Hepatocyte (in vitro differentiated cells): ENCODE measurements around the gene TAS2R41. TPM values are rescaled to one million over a fixed set of nuclear protein-coding genes. Genes with fewer than 3 reads are reported as not detected.

ENCODE experiments used
- DNase-seq: peaks from one replicate; pipeline ENCODE4 v3.0.0-alpha.2; 2016; ENCODE audit warnings: low spot score
- H2AFZ ChIP-seq: fragments of 200-600 bp; sonication (generic); 2 replicates; pipeline ENCODE4 v1.6.0; 2016; ENCODE audit warnings: antibody characterized with exemption, mild to moderate bottlenecking
- H3K27ac ChIP-seq: fragments of 200-600 bp; sonication (generic); 2 replicates; pipeline ENCODE4 v1.5.1; 2016; ENCODE audit warnings: mild to moderate bottlenecking
- H3K27me3 ChIP-seq: fragments of 200-600 bp; sonication (generic); 2 replicates; pipeline ENCODE4 v1.6.1; 2016
- H3K36me3 ChIP-seq: fragments of 200-600 bp; sonication (generic); replicated peaks from 2 replicates; pipeline ENCODE4 v1.5.1; 2016; ENCODE audit warnings: low read depth; ENCODE audit not compliant: insufficient read depth
- H3K4me1 ChIP-seq: fragments of 200-600 bp; sonication (generic); 2 replicates; pipeline ENCODE4 v1.5.1; 2016; ENCODE audit warnings: mild to moderate bottlenecking, moderate library complexity; ENCODE audit not compliant: insufficient read depth
- H3K4me2 ChIP-seq: fragments of 200-600 bp; sonication (generic); 2 replicates; pipeline ENCODE4 v1.6.0; 2016
- H3K4me3 ChIP-seq: fragments of 200-600 bp; sonication (generic); 2 replicates; pipeline ENCODE4 v1.5.1; 2016; ENCODE audit warnings: mild to moderate bottlenecking
- H3K79me2 ChIP-seq: fragments of 200-600 bp; sonication (generic); 2 replicates; pipeline ENCODE4 v1.6.0; 2017; ENCODE audit warnings: mild to moderate bottlenecking
- H3K9me2 ChIP-seq: fragments of 200-600 bp; sonication (generic); replicated peaks from 2 replicates; pipeline ENCODE4 v1.6.0; 2017; ENCODE audit warnings: mild to moderate bottlenecking; ENCODE audit not compliant: insufficient read depth
- H3K9me3 ChIP-seq: fragments of 200-600 bp; sonication (generic); 2 replicates; pipeline ENCODE4 v1.5.1; 2016; ENCODE audit warnings: low read depth, mild to moderate bottlenecking
- H4K20me1 ChIP-seq: fragments of 200-600 bp; sonication (generic); 2 replicates; pipeline ENCODE4 v1.6.0; 2016; ENCODE audit warnings: mild to moderate bottlenecking; ENCODE audit not compliant: insufficient read depth, poor library complexity, severe bottlenecking
- EZH2 ChIP-seq: fragments of 200-600 bp; sonication (generic); IDR thresholded peaks from 2 replicates; pipeline ENCODE4 v1.6.1; 2016; ENCODE audit warnings: antibody characterized with exemption, mild to moderate bottlenecking, borderline replicate concordance
- EZH2phosphoT487 ChIP-seq: fragments of 200-600 bp; sonication (generic); IDR thresholded peaks from one replicate; pipeline ENCODE4 v1.6.1; 2018; ENCODE audit warnings: antibody characterized with exemption, mild to moderate bottlenecking, low read depth, moderate library complexity; ENCODE audit not compliant: unreplicated experiment, severe bottlenecking
- WGBS: methylation state at CpG from one replicate; pipeline ENCODE4 v1.1.6; 2016; ENCODE audit warnings: low lambda C conversion rate; ENCODE audit errors: missing lambda C conversion rate; 5-methylcytosine and 5-hydroxymethylcytosine counted together
- polyA plus RNA-seq: library from polyadenylated mRNA; unstranded; fragments of >200 nt; fragmentation: Nextera tagmentation; extraction: Ambion mirVana; gene quantifications from 2 replicates; pipeline ENCODE4 v1.2.1, GENCODE V29; 2016
- total RNA-seq: library from RNA; depleted of rRNA; stranded (reverse); fragments of >200 nt; gene quantifications from 2 replicates; pipeline ENCODE4 v1.2.3, GENCODE V29; 2014
- TF ChIP-seq, protein P1 (sequence below): fragments of 200-600 bp; sonication (generic); IDR thresholded peaks from 2 replicates; pipeline ENCODE4 v1.5.1; 2016; ENCODE audit warnings: antibody characterized with exemption, mild to moderate bottlenecking; ENCODE audit not compliant: poor library complexity

TAS2R41 gene
- total and polyA plus RNA-seq, 2 experiments from 2014 or later: not detected

DNA sequence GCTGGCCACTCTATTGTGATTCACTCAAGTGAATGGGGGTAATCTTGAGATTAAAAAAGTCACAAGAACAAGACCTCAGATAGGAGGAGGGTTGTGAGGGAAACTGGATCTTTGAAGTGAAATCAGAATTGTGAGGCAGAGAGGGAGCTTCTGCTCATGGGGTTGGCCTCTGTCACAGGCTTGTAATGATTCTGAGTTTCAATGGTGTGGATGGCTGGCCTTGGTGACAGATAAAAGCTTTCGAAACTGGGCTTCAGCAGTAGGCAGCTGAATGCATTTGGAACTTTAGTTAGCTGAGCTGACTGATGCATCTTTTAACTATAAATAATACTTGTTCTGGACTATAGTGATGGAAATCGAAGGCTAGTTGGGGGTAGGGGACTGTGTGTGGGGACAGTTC, 22.2 kb upstream of the TAS2R41 start:
- TF ChIP-seq EZH2phosphoT487 (no peak), EZH2 (no peak)
- TF ChIP-seq, protein P1, sequence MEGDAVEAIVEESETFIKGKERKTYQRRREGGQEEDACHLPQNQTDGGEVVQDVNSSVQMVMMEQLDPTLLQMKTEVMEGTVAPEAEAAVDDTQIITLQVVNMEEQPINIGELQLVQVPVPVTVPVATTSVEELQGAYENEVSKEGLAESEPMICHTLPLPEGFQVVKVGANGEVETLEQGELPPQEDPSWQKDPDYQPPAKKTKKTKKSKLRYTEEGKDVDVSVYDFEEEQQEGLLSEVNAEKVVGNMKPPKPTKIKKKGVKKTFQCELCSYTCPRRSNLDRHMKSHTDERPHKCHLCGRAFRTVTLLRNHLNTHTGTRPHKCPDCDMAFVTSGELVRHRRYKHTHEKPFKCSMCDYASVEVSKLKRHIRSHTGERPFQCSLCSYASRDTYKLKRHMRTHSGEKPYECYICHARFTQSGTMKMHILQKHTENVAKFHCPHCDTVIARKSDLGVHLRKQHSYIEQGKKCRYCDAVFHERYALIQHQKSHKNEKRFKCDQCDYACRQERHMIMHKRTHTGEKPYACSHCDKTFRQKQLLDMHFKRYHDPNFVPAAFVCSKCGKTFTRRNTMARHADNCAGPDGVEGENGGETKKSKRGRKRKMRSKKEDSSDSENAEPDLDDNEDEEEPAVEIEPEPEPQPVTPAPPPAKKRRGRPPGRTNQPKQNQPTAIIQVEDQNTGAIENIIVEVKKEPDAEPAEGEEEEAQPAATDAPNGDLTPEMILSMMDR: no peak
- no peak for DNase-seq
- Histone ChIP-seq H3K27ac (no peak overlapping the region), H3K4me1 (no peaks in the 10 kb centered on the region), H3K9me2 (no peaks in the 10 kb centered on the region), H3K4me2 (no peak overlapping the region), H3K9me3 (no peaks in the 10 kb centered on the region), H4K20me1 (no peaks in the 10 kb centered on the region), H3K4me3 (no peak overlapping the region), H3K36me3 (no peaks in the 10 kb centered on the region), H2AFZ (no peak overlapping the region), H3K27me3 (no peaks in the 10 kb centered on the region), H3K79me2 (no peaks in the 10 kb centered on the region)
- WGBS: 93% methylated on average over 2 of the region's 2 CpGs

DNA sequence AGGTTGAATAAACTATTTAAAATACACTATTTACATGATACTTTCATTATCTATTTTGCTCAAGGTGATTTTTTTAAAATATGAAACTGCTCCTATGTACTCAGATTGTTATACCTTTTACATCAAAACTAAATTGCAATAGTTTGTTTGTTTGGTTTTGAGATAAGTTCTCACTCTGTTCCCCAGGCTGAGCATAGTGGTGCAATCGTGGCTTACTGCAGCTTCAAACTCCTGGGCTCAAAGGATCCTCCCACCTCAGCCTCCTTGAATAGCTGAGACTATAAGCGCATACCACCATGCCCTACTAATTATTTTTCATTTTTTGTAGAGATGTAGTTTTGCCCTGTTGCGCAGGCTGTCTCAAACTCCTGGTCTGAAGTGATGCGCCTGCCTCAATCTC, 21.7 kb upstream of the TAS2R41 start:
- no peak overlapping the region for H2AFZ ChIP-seq
- no peak overlapping the region for H3K4me2 ChIP-seq
- H3K27me3 ChIP-seq: no peaks in the 10 kb centered on the region
- WGBS: 90% methylated on average over 4 of the region's 4 CpGs
- H3K4me1 ChIP-seq: no peaks in the 10 kb centered on the region
- no peaks in the 10 kb centered on the region for H4K20me1 ChIP-seq
- no peaks in the 10 kb centered on the region for H3K36me3 ChIP-seq
- H3K79me2 ChIP-seq: no peaks in the 10 kb centered on the region
- H3K9me3 ChIP-seq: no peaks in the 10 kb centered on the region
- no peak overlapping the region for H3K4me3 ChIP-seq
- H3K27ac ChIP-seq: no peak overlapping the region
- no peaks in the 10 kb centered on the region for H3K9me2 ChIP-seq
- DNase-seq: no peak
- TF ChIP-seq, protein P1: no peak
- TF ChIP-seq EZH2 (no peak), EZH2phosphoT487 (no peak)

DNA sequence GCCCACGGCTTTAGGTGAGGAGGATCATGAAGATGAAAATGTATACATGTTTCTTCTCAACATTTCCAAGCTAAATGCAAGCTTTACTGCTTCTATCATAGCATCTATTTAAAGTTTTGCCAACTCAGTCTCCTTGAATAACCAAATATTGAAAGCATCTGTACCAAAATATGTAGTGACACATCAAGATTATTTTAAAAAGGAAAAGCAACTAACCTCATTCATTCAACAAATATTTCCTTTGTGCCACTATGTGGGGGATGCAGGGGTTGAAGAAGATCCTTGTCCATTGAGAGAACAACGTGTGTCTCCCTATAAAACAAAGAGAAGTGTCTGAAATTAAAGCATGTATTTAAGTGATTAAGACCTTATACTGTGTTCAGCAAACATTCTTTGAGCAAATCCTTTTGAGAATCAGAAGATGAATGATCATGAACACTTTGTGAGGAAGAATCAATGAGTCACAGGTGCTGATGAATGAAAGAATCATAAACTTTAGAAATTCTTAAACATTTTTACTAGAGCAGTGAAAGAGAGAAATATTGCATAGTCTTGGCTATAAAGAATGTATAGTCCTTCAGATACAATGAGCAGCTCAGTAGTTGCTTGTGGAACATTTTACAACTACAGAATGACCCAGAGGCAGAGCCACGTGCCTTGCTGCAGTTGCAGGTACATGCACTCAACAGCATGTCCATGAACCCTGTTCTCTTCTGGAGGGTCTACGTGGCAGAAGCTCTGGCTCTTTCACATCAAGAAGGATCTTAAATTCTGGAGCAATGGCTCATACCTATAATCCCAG, 20.5 kb upstream of the TAS2R41 start:
- TF ChIP-seq EZH2 (no peak), EZH2phosphoT487 (no peak)
- TF ChIP-seq, protein P1: no peak
- Histone ChIP-seq H3K27ac (no peak overlapping the region), H3K79me2 (no peaks in the 10 kb centered on the region), H3K4me2 (no peak overlapping the region), H3K9me3 (no peaks in the 10 kb centered on the region), H4K20me1 (no peaks in the 10 kb centered on the region), H3K27me3 (no peaks in the 10 kb centered on the region), H3K9me2 (no peaks in the 10 kb centered on the region), H2AFZ (no peak overlapping the region), H3K4me3 (no peak overlapping the region), H3K36me3 (no peaks in the 10 kb centered on the region), H3K4me1 (no peaks in the 10 kb centered on the region)
- 69% methylated on average over 4 of the region's 4 CpGs for WGBS
- no peak for DNase-seq
